Measurements from ENCODE around the gene IL2RA. TPM values are rescaled to one million over a fixed set of nuclear protein-coding genes. Genes with fewer than 3 reads are reported as not detected.

Gene IL2RA
- total RNA-seq, 4 donors from 2014 or later = 0.79 to 1.1 TPM; not detected in 2

DNA sequence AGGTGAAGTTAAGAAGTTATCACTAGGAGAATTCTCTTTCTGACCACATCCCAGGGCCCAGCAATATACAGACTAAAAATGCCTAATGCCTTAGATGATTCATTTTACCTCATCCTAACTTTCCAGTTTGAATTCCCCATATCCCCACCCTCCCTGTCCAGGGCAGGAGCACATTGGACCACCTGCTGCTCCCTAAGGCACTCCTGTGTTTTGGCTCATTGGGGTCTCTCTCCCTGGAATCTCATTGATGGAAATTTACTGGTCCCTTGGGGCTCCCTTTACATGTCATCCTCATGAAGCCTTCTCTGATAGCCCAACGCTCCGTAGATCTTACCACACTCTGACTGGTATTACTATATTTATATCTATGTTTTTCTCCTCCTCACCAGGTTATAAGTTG is 2.7 kb downstream of the IL2RA start:
- in situ Hi-C loops (cut with MboI; ENCODE audit: low pct_ligation_motif_present in 1 of 4, low pct_unique_long_range_greater_than_20kb in 1 of 4, low sequenced_read_pairs in 3 of 4) = no loop called here

GRCh38 chr10:6058682-6059475 is 3.3 kb downstream of the IL2RA start:
- Histone ChIP-seq H3K4me3 (no peak overlapping the region), H3K9me3 (no peaks in the 10 kb centered on the region), H3K27me3 (no peaks in the 10 kb centered on the region), H3K36me3 (no peaks in the 10 kb centered on the region), H3K4me1 (peaks cover 0 to 6% (median 2%) of the 10 kb centered on the region in 4 donors), H3K27ac (no peak overlapping the region)
- intact Hi-C loops (cut with DNase I; ENCODE audit: low total_unique reads) = no loop called here
- TF ChIP-seq EP300 (IDR thresholded peaks at IDR 0.05; ENCODE audit: low read depth) (no peak), POLR2A (IDR thresholded peaks at IDR 0.05) (no peak), POLR2AphosphoS5 (IDR thresholded peaks at IDR 0.05) (no peak)
- TF ChIP-seq, protein P1, sequence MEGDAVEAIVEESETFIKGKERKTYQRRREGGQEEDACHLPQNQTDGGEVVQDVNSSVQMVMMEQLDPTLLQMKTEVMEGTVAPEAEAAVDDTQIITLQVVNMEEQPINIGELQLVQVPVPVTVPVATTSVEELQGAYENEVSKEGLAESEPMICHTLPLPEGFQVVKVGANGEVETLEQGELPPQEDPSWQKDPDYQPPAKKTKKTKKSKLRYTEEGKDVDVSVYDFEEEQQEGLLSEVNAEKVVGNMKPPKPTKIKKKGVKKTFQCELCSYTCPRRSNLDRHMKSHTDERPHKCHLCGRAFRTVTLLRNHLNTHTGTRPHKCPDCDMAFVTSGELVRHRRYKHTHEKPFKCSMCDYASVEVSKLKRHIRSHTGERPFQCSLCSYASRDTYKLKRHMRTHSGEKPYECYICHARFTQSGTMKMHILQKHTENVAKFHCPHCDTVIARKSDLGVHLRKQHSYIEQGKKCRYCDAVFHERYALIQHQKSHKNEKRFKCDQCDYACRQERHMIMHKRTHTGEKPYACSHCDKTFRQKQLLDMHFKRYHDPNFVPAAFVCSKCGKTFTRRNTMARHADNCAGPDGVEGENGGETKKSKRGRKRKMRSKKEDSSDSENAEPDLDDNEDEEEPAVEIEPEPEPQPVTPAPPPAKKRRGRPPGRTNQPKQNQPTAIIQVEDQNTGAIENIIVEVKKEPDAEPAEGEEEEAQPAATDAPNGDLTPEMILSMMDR (IDR thresholded peaks at IDR 0.05) = no peak
- 77 to 85% methylated on average over 3 of the region's 3 CpGs for WGBS, 2 donors (ENCODE audit: low coverage in 1 of 2)
- no peak for DNase-seq
- in situ Hi-C loops (cut with MboI; ENCODE audit: low pct_ligation_motif_present in 1 of 4, low pct_unique_long_range_greater_than_20kb in 1 of 4, low sequenced_read_pairs in 3 of 4) = no loop called here

More for the DNA sequence above, 2.7 kb downstream of the IL2RA start:
- Histone ChIP-seq H3K4me3 (no peak overlapping the region), H3K27ac (no peak overlapping the region), H3K36me3 (no peaks in the 10 kb centered on the region), H3K9me3 (no peaks in the 10 kb centered on the region), H3K4me1 (peaks cover 0 to 4% (median 0%) of the 10 kb centered on the region in 4 donors), H3K27me3 (no peaks in the 10 kb centered on the region)
- TF ChIP-seq, protein P1 (IDR thresholded peaks at IDR 0.05) = no peak
- no peak for TF ChIP-seq POLR2A (IDR thresholded peaks at IDR 0.05)
- no peak for TF ChIP-seq EP300 (IDR thresholded peaks at IDR 0.05; ENCODE audit: low read depth)
- TF ChIP-seq POLR2AphosphoS5 (IDR thresholded peaks at IDR 0.05) = no peak
- 92% methylated on average over 2 of the region's 2 CpGs; no CpG with 5 or more reads in 1 of the 2 donors for WGBS, 2 donors (ENCODE audit: low coverage in 1 of 2)
- DNase-seq = no peak
- intact Hi-C loops (cut with DNase I; ENCODE audit: low total_unique reads) = no loop called here

DNA sequence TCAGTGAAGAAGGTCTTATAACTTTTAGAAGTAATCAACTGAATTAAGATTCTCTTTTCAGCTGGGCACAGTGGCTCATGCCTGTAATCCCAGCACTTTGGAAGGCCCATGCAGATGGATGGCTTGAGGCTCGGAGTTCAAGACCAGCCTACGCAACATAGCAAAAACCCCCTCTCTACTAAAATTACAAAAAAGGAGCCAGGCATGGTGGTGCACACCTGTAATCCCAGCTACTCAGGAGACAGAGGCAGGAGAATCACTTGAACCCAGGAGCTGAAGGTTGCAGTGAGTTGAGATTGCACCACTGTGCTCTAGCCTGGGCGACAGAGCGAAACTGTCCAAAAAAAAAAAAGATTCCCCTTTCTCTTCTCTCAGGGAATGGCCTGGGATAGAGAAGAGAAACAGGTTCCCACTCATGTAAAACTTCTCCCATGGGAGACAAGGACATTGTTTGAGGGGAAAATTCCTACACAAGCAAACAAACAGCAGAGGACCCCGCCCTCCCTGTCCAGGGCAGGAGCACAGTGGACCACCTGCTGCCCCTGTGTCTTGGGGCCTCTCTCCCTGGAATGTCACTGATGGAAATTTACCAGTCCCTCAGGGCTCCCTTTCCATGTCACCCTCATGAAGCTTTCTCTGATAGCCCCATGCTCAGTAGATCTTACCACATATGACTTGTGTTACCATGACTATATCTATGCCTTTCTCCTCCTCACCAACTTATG is 5.6 kb downstream of the IL2RA start:
- Histone ChIP-seq H3K4me3 (no peak overlapping the region), H3K27ac (no peak overlapping the region), H3K36me3 (no peaks in the 10 kb centered on the region), H3K9me3 (no peaks in the 10 kb centered on the region), H3K4me1 (peaks cover 0 to 15% (median 5%) of the 10 kb centered on the region in 4 donors), H3K27me3 (no peaks in the 10 kb centered on the region)
- in situ Hi-C loops (cut with MboI; ENCODE audit: low pct_ligation_motif_present in 1 of 4, low pct_unique_long_range_greater_than_20kb in 1 of 4, low sequenced_read_pairs in 3 of 4) = no loop called here
- no peak for DNase-seq
- intact Hi-C loops (cut with DNase I; ENCODE audit: low total_unique reads) = no loop called here
- WGBS, 2 donors (ENCODE audit: low coverage in 1 of 2) = 89% methylated on average over 5 of the region's 5 CpGs; no CpG with 5 or more reads in 1 of the 2 donors
- TF ChIP-seq EP300 (IDR thresholded peaks at IDR 0.05; ENCODE audit: low read depth) = no peak

DNA sequence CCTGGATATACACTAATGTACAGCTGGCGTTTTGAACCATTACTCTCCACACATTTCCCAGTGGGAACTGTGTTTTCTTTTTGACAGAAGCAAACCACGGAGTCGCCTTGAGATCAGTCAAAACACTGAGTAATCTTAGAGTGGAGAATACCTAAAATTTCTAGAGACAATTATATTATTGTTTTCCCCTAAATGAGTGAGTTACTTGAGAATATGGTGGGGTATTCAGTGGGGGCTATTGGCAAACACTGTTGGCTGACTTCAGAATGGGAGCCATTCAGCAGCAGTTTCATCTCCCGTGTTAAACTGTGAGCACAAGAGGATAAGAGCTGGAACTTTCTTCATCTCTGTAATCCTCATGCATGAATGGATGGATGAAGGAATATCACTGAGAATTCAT is 6.2 kb downstream of the IL2RA start:
- intact Hi-C loops (cut with DNase I; ENCODE audit: low total_unique reads) (no loop called here), in situ Hi-C loops (cut with MboI; ENCODE audit: low pct_ligation_motif_present in 1 of 4, low pct_unique_long_range_greater_than_20kb in 1 of 4, low sequenced_read_pairs in 3 of 4) (no loop called here)
- peaks cover 0 to 21% (median 5%) of the 10 kb centered on the region in 4 donors for H3K4me1 ChIP-seq
- TF ChIP-seq, protein P1 (IDR thresholded peaks at IDR 0.05) = no peak
- no peak for TF ChIP-seq POLR2A (IDR thresholded peaks at IDR 0.05)
- TF ChIP-seq POLR2AphosphoS5 (IDR thresholded peaks at IDR 0.05) = no peak
- no peak for TF ChIP-seq EP300 (IDR thresholded peaks at IDR 0.05; ENCODE audit: low read depth)
- WGBS, 2 donors (ENCODE audit: low coverage in 1 of 2) = 80 to 81% methylated on average over 1 to 4 of the region's 4 CpGs
- no peak for DNase-seq
- H3K36me3 ChIP-seq = no peaks in the 10 kb centered on the region
- H3K27me3 ChIP-seq = no peaks in the 10 kb centered on the region
- no peak overlapping the region for H3K4me3 ChIP-seq
- H3K9me3 ChIP-seq = no peaks in the 10 kb centered on the region
- no peak overlapping the region for H3K27ac ChIP-seq
